ENCODE data around the gene OTUD4.

Gene OTUD4

GRCh38 chr4:145097821-145098674 lies 82.3 kb downstream of the OTUD4 start, which contains the start of the genes ABCE1 and ANAPC10:
Gene ABCE1, plus strand, starts transcription at chr4:145098311. Its CDS starts 6,102 bp downstream, at chr4:145104413.
Gene ANAPC10, minus strand, starts transcription at chr4:145098196. Its CDS starts 2,097 bp downstream, at chr4:145096099.
- ATAC-seq: peak; percentile 94
- TF ChIP-seq OSR1 (CRISPR knock-in tag; IDR thresholded peaks at IDR 0.05) (no peak), GLIS3 (CRISPR knock-in tag; IDR thresholded peaks at IDR 0.05) (no peak), PATZ1 (CRISPR knock-in tag; IDR thresholded peaks at IDR 0.05; ENCODE audit: borderline replicate concordance) (no peak), ZNF565 (CRISPR knock-in tag; conservative IDR thresholded peaks at IDR 0.05; ENCODE audit: low read depth) (peak; percentile 96), CSRNP3 (CRISPR knock-in tag; IDR thresholded peaks at IDR 0.05) (no peak), ESRRG (CRISPR knock-in tag; IDR thresholded peaks at IDR 0.05) (no peak), ARNTL (CRISPR knock-in tag; IDR thresholded peaks at IDR 0.05; ENCODE audit: borderline replicate concordance, low read depth) (no peak), ZFP30 (CRISPR knock-in tag; IDR thresholded peaks at IDR 0.05) (peak; percentile 66; the same call in 1 of the 2 replicates), TOX (CRISPR knock-in tag; IDR thresholded peaks at IDR 0.05; ENCODE audit: borderline replicate concordance) (no peak), TSHZ2 (CRISPR knock-in tag; IDR thresholded peaks at IDR 0.05) (peak; percentile 79; the same call in 1 of the 2 replicates), RARB (CRISPR knock-in tag; IDR thresholded peaks at IDR 0.05) (no peak), ZC3H10 (CRISPR knock-in tag; IDR thresholded peaks at IDR 0.05) (no peak), CREB5 (CRISPR knock-in tag; IDR thresholded peaks at IDR 0.05; ENCODE audit: low read depth) (peak; percentile 93), TCF4 (CRISPR knock-in tag; IDR thresholded peaks at IDR 0.05; ENCODE audit: borderline replicate concordance) (peak; percentile 43; the same call in 1 of the 2 replicates), SNAI2 (CRISPR knock-in tag; IDR thresholded peaks at IDR 0.05) (peak; percentile 87; the same call in 1 of the 2 replicates), ZNF70 (CRISPR knock-in tag; IDR thresholded peaks at IDR 0.05) (peak; percentile 44; the same call in 1 of the 2 replicates), ZFP3 (CRISPR knock-in tag; IDR thresholded peaks at IDR 0.05) (peak; percentile 77; the same call in 1 of the 2 replicates), CSDC2 (CRISPR knock-in tag; IDR thresholded peaks at IDR 0.05) (peak; percentile 95), ZNF8 (CRISPR knock-in tag; IDR thresholded peaks at IDR 0.05) (0 out of 2 replicates have a peak, but pooled peaks have one; percentile 37), PPARA (CRISPR knock-in tag; IDR thresholded peaks at IDR 0.05; ENCODE audit: borderline replicate concordance) (no peak; the same call in 1 of the 2 replicates), ISL1 (CRISPR knock-in tag; IDR thresholded peaks at IDR 0.05) (no peak), BACH2 (CRISPR knock-in tag; IDR thresholded peaks at IDR 0.05; ENCODE audit: borderline replicate concordance) (peak; percentile 90), POU6F1 (CRISPR knock-in tag; IDR thresholded peaks at IDR 0.05; ENCODE audit: borderline replicate concordance, low read depth) (no peak)
